ENCODE measurements around the gene MYBBP1A. TPM values are rescaled to one million over a fixed set of nuclear protein-coding genes. Genes with fewer than 3 reads are reported as not detected.
A peak's percentile ranks its signal among the peaks of the same experiment; 100 is the strongest.

The MYBBP1A gene
- total RNA-seq, 1 donor from 2014 or later = 38.8 TPM

- H3K4me3 ChIP-seq = peak overlapping the region; percentile 79
- intact Hi-C loops (cut with DNase I) = no loop called here
Measured at GRCh38 chr17:4553669-4554068, 1.5 kb downstream of the MYBBP1A start.

GRCh38 chr17:4551796-4552525, 3.2 kb downstream of the MYBBP1A start:
- Histone ChIP-seq H3K4me3 (no peak overlapping the region), H3K9me3 (no peaks in the 10 kb centered on the region), H3K36me3 (peaks cover 69% of the 10 kb centered on the region), H3K27ac (no peak overlapping the region), H3K27me3 (ENCODE audit: low read depth) (no peaks in the 10 kb centered on the region), H3K4me1 (peaks cover 21% of the 10 kb centered on the region)
- intact Hi-C loops (cut with DNase I) = no loop called here
- no peak for TF ChIP-seq CTCF (IDR thresholded peaks at IDR 0.05)
- no peak for DNase-seq
- no peak for ATAC-seq

More at GRCh38 chr17:4553669-4554068, 1.5 kb downstream of the MYBBP1A start:
- H3K36me3 ChIP-seq = peaks cover 52% of the 10 kb centered on the region
- H3K27me3 ChIP-seq (ENCODE audit: low read depth) = no peaks in the 10 kb centered on the region
- H3K27ac ChIP-seq = no peak overlapping the region
- ATAC-seq = no peak
- no peaks in the 10 kb centered on the region for H3K9me3 ChIP-seq
- peak; percentile 46 for DNase-seq
- TF ChIP-seq CTCF (IDR thresholded peaks at IDR 0.05) = no peak
- H3K4me1 ChIP-seq = peaks cover 21% of the 10 kb centered on the region

GRCh38 chr17:4551141-4551540, 4.0 kb downstream of the MYBBP1A start:
- Histone ChIP-seq H3K27ac (no peak overlapping the region), H3K4me3 (no peak overlapping the region), H3K36me3 (peaks cover 77% of the 10 kb centered on the region), H3K9me3 (no peaks in the 10 kb centered on the region), H3K27me3 (ENCODE audit: low read depth) (no peaks in the 10 kb centered on the region), H3K4me1 (peaks cover 20% of the 10 kb centered on the region)
- intact Hi-C loops (cut with DNase I) = no loop called here
- no peak for DNase-seq
- no peak for ATAC-seq
- TF ChIP-seq CTCF (IDR thresholded peaks at IDR 0.05) = no peak

GRCh38 chr17:4550534-4551039, 4.6 kb downstream of the MYBBP1A start:
- Histone ChIP-seq H3K4me1 (peaks cover 15% of the 10 kb centered on the region), H3K27ac (no peak overlapping the region), H3K27me3 (ENCODE audit: low read depth) (no peaks in the 10 kb centered on the region), H3K9me3 (no peaks in the 10 kb centered on the region), H3K36me3 (peaks cover 81% of the 10 kb centered on the region), H3K4me3 (no peak overlapping the region)
- DNase-seq = no peak
- intact Hi-C loops (cut with DNase I) = no loop called here
- TF ChIP-seq CTCF (IDR thresholded peaks at IDR 0.05) = no peak
- no peak for ATAC-seq

GRCh38 chr17:4549781-4550533, 5.2 kb downstream of the MYBBP1A start:
- TF ChIP-seq CTCF (IDR thresholded peaks at IDR 0.05) = no peak
- Histone ChIP-seq H3K4me1 (peaks cover 13% of the 10 kb centered on the region), H3K4me3 (no peak overlapping the region), H3K27ac (no peak overlapping the region), H3K27me3 (ENCODE audit: low read depth) (no peaks in the 10 kb centered on the region), H3K9me3 (no peaks in the 10 kb centered on the region), H3K36me3 (peaks cover 86% of the 10 kb centered on the region)
- ATAC-seq (no peak), DNase-seq (no peak)
- intact Hi-C loops (cut with DNase I) = no loop called here

Data from lower lobe of right lung (tissue), 2 donors.